Fibroblast of mammary gland (primary cell): ENCODE data around the gene EIF4E1B.

Source experiments
- DNase-seq: peaks from one replicate; pipeline ENCODE4 v3.0.0-alpha.2; 2010; ENCODE audit warnings: low read depth
- H3K4me3 ChIP-seq: 2 replicates; pipeline ENCODE4 v1.5.1; 2011; ENCODE audit warnings: low read depth, mild to moderate bottlenecking, low read length, moderate library complexity; ENCODE audit not compliant: control insufficient read depth
- CTCF ChIP-seq: conservative IDR thresholded peaks from 2 replicates; pipeline ENCODE4 v1.5.1; 2011; ENCODE audit warnings: low read depth, low read length, inconsistent platforms; ENCODE audit not compliant: control insufficient read depth, insufficient read depth

EIF4E1B gene

GRCh38 chr5:176656467-176656990 is 26.1 kb downstream of the EIF4E1B start:
- no peak for DNase-seq
- no peak overlapping the region for H3K4me3 ChIP-seq
- TF ChIP-seq CTCF: no peak

- peak; percentile 82 for TF ChIP-seq CTCF
- DNase-seq: peak; percentile 68
- H3K4me3 ChIP-seq: no peak overlapping the region
These were observed 27.6 kb downstream of the EIF4E1B start for GRCh38 chr5:176658007-176658599.

- TF ChIP-seq CTCF: no peak
- peak; percentile 35 for DNase-seq
- H3K4me3 ChIP-seq: no peak overlapping the region
These were observed 28.5 kb downstream of the EIF4E1B start for GRCh38 chr5:176658817-176659511.

GRCh38 chr5:176659512-176659839 is 29.0 kb downstream of the EIF4E1B start:
- H3K4me3 ChIP-seq: no peak overlapping the region
- DNase-seq: no peak
- no peak for TF ChIP-seq CTCF

- H3K4me3 ChIP-seq: no peak overlapping the region
- no peak for DNase-seq
- TF ChIP-seq CTCF: no peak
These were observed 29.5 kb downstream of the EIF4E1B start for GRCh38 chr5:176659860-176660461.

- no peak overlapping the region for H3K4me3 ChIP-seq
- no peak for TF ChIP-seq CTCF
- DNase-seq: no peak
These were observed 30.0 kb downstream of the EIF4E1B start for GRCh38 chr5:176660530-176660859.
